ENCODE results near the gene DACH1.
A peak's percentile ranks its signal among the peaks of the same experiment; 100 is the strongest.

Gene DACH1

DNA sequence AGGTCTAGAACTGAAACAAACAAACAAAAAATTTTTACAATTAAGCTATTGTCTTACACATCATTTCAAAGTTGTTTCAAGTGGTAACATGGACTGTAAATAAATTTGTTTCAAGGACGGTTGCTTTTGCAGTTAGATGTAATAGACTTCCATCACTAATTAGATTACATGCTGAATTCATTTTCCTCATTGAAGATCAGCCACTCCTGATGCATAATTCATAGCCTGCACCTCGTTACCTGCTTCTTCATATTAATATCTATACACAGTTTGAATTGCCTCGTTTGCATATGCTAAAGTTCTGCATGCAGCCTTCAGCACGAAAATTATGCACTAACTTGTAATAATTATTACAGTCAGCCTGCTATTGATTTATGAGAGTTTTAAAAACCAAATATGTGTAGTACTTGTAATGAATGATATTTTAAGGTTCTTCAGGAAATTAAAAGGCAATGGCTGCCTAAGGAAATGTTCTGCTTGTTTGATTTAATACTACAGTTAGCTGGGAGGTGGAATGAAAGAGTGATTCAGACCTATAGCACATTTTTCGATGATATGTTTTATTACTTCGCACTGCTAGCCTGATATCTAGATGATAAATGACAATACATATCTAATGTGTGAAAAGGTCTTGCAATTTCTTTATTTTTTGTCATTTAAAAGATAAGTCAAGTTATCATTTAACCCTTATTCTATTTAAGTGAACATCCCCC is 184.9 kb downstream of the DACH1 start:
- H3K4me3 ChIP-seq: no peak overlapping the region
- TF ChIP-seq FOXP2 (optimal IDR thresholded peaks at IDR 0.05; ENCODE audit: control extremely low read depth, extremely low read length, insufficient read depth) (no peak), POLR2AphosphoS5 (IDR thresholded peaks at IDR 0.05; ENCODE audit: borderline replicate concordance, low read depth, low read length) (no peak), EZH2 (IDR thresholded peaks at IDR 0.05) (no peak)
- no peaks in the 10 kb centered on the region for H3K36me3 ChIP-seq (ENCODE audit: insufficient read depth, low read length)
- no peak overlapping the region for H3K9ac ChIP-seq (ENCODE audit: insufficient read length)
- no peak overlapping the region for H3K27ac ChIP-seq
- no peak for DNase-seq (ENCODE audit: low read depth, low spot score)
- no peaks in the 10 kb centered on the region for H3K9me3 ChIP-seq (ENCODE audit: low read depth, low read length)

GRCh38 chr13:71677124-71677523 is 189.9 kb downstream of the DACH1 start:
- Histone ChIP-seq H3K9ac (ENCODE audit: insufficient read length) (no peak overlapping the region), H3K4me3 (no peak overlapping the region), H3K9me3 (ENCODE audit: low read depth, low read length) (no peaks in the 10 kb centered on the region), H3K36me3 (ENCODE audit: insufficient read depth, low read length) (no peaks in the 10 kb centered on the region), H3K27ac (no peak overlapping the region)
- TF ChIP-seq FOXP2 (optimal IDR thresholded peaks at IDR 0.05; ENCODE audit: control extremely low read depth, extremely low read length, insufficient read depth) (no peak), EZH2 (IDR thresholded peaks at IDR 0.05) (no peak), POLR2AphosphoS5 (IDR thresholded peaks at IDR 0.05; ENCODE audit: borderline replicate concordance, low read depth, low read length) (no peak)
- DNase-seq (ENCODE audit: low read depth, low spot score): peak; percentile 8

DNA sequence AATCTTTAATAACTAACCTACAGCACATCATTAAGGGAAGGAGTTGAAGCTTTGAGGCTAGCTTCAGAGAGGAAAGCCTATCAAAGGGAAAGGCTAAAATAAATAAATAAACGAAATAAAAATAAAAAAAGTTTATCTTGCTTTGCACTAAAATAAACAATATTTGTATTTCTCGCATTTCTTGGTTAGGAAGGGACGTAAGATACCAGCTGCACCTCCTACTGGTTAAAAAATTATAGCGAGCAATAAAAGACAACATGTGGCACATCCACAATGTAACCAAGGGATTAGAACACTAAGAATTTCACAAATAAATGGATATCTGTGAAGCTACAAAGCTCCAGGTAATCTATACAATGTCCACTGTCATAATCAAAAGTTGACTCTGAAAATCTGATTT is 194.5 kb downstream of the DACH1 start:
- Histone ChIP-seq H3K27ac (no peak overlapping the region), H3K4me3 (no peak overlapping the region), H3K9ac (ENCODE audit: insufficient read length) (no peak overlapping the region), H3K9me3 (ENCODE audit: low read depth, low read length) (no peaks in the 10 kb centered on the region), H3K36me3 (ENCODE audit: insufficient read depth, low read length) (no peaks in the 10 kb centered on the region)
- TF ChIP-seq FOXP2 (optimal IDR thresholded peaks at IDR 0.05; ENCODE audit: control extremely low read depth, extremely low read length, insufficient read depth) (no peak), EZH2 (IDR thresholded peaks at IDR 0.05) (no peak), POLR2AphosphoS5 (IDR thresholded peaks at IDR 0.05; ENCODE audit: borderline replicate concordance, low read depth, low read length) (no peak)
- DNase-seq (ENCODE audit: low read depth, low spot score): no peak

DNA sequence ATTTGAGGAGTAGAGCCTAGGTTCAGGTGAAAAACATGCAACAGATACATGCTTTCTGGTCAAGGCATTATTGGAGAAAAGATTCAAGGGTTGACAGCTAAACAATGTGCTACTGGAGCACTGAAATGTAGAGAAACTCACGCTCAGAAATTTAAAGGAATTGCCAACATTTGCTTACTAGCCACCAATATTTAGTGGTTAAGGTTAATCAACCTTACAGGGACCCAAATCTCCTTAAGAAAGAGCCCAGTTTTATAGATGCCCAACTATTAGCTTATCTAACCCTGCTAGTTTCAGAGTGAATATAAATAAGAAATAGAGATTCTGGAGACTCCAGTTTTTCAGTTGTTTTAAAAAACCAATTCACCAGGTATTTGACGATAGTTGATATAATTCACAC is 203.6 kb downstream of the DACH1 start:
- H3K4me3 ChIP-seq: no peak overlapping the region
- DNase-seq (ENCODE audit: low read depth, low spot score): no peak
- TF ChIP-seq POLR2AphosphoS5 (IDR thresholded peaks at IDR 0.05; ENCODE audit: borderline replicate concordance, low read depth, low read length): no peak
- TF ChIP-seq EZH2 (IDR thresholded peaks at IDR 0.05): no peak
- no peak for TF ChIP-seq FOXP2 (optimal IDR thresholded peaks at IDR 0.05; ENCODE audit: control extremely low read depth, extremely low read length, insufficient read depth)

DNA sequence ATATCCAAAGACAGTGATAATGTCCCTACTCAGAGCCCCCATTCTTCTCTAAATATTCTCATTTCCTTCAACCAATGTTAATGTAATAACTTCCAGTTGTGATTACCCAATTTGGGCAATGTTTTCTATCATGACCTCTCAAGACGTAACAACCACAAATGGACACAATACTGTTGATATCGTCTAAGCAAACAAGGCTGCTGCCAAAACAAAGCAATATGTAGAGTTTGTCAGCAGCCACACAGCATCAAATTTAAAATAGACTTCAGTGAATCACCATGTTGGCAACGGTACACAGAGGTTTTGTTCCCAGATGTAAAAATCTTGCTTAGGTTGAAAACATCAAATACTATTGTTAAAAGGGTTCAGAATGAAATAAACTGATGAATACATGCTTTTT is 205.1 kb downstream of the DACH1 start:
- DNase-seq (ENCODE audit: low read depth, low spot score): no peak
- H3K4me3 ChIP-seq: no peak overlapping the region
- no peaks in the 10 kb centered on the region for H3K9me3 ChIP-seq (ENCODE audit: low read depth, low read length)
- no peak overlapping the region for H3K27ac ChIP-seq
- no peak for TF ChIP-seq FOXP2 (optimal IDR thresholded peaks at IDR 0.05; ENCODE audit: control extremely low read depth, extremely low read length, insufficient read depth)
- TF ChIP-seq EZH2 (IDR thresholded peaks at IDR 0.05): no peak
- no peak for TF ChIP-seq POLR2AphosphoS5 (IDR thresholded peaks at IDR 0.05; ENCODE audit: borderline replicate concordance, low read depth, low read length)
- no peaks in the 10 kb centered on the region for H3K36me3 ChIP-seq (ENCODE audit: insufficient read depth, low read length)
- H3K9ac ChIP-seq (ENCODE audit: insufficient read length): no peak overlapping the region

More for the DNA sequence above, 203.6 kb downstream of the DACH1 start:
- H3K27ac ChIP-seq: no peak overlapping the region
- no peaks in the 10 kb centered on the region for H3K36me3 ChIP-seq (ENCODE audit: insufficient read depth, low read length)
- no peaks in the 10 kb centered on the region for H3K9me3 ChIP-seq (ENCODE audit: low read depth, low read length)
- H3K9ac ChIP-seq (ENCODE audit: insufficient read length): no peak overlapping the region

DNA sequence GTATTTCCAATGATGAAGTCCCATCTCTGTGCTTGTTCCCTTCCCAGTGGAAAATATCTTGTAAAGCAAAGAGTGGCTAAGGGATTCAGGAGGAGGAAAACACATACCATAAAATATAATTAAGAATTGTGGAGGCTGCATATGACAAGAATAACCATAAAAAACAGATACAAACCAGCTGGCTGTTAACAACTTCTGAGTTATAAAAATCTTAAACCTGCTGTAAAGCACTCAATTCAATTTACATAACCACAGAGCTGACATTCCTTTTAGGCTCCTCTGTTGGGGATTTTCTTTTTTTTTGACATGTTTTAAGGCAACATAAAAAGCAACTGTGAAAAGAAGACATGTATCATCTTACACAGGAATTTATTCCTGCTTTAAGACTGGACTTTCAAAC is 207.6 kb downstream of the DACH1 start:
- Histone ChIP-seq H3K4me3 (no peak overlapping the region), H3K36me3 (ENCODE audit: insufficient read depth, low read length) (no peaks in the 10 kb centered on the region), H3K9ac (ENCODE audit: insufficient read length) (no peak overlapping the region), H3K9me3 (ENCODE audit: low read depth, low read length) (no peaks in the 10 kb centered on the region), H3K27ac (no peak overlapping the region)
- TF ChIP-seq FOXP2 (optimal IDR thresholded peaks at IDR 0.05; ENCODE audit: control extremely low read depth, extremely low read length, insufficient read depth): no peak
- TF ChIP-seq EZH2 (IDR thresholded peaks at IDR 0.05): no peak
- no peak; the same call in 1 of the 2 replicates for TF ChIP-seq POLR2AphosphoS5 (IDR thresholded peaks at IDR 0.05; ENCODE audit: borderline replicate concordance, low read depth, low read length)
- DNase-seq (ENCODE audit: low read depth, low spot score): peak; percentile 14

- Histone ChIP-seq H3K27ac (no peak overlapping the region), H3K9ac (ENCODE audit: insufficient read length) (no peak overlapping the region), H3K9me3 (ENCODE audit: low read depth, low read length) (no peaks in the 10 kb centered on the region), H3K4me3 (no peak overlapping the region), H3K36me3 (ENCODE audit: insufficient read depth, low read length) (no peaks in the 10 kb centered on the region)
- TF ChIP-seq EZH2 (IDR thresholded peaks at IDR 0.05) (no peak), FOXP2 (optimal IDR thresholded peaks at IDR 0.05; ENCODE audit: control extremely low read depth, extremely low read length, insufficient read depth) (no peak), POLR2AphosphoS5 (IDR thresholded peaks at IDR 0.05; ENCODE audit: borderline replicate concordance, low read depth, low read length) (no peak)
- DNase-seq (ENCODE audit: low read depth, low spot score): no peak
Measured at GRCh38 chr13:71645467-71645866, 221.5 kb downstream of the DACH1 start.

DNA sequence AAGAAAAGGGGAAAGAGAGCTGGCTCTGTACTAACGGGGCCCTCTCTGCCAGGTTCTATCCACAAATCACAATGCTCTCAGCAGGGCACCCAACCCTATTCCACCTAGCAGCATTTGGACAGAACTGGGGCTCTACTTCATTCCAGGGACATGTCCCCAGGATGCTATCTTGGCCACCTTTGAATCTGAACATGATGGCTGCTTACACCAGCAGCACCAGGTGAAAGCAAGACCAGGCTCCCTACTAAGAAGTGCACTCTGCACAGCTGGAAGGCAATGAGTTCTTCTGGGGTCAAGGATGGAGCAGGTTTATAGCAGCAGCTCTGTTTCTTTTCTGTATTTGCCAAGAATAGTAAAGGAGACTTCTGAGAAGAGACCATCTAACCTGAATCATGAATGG is 222.4 kb downstream of the DACH1 start:
- TF ChIP-seq FOXP2 (optimal IDR thresholded peaks at IDR 0.05; ENCODE audit: control extremely low read depth, extremely low read length, insufficient read depth) (no peak), POLR2AphosphoS5 (IDR thresholded peaks at IDR 0.05; ENCODE audit: borderline replicate concordance, low read depth, low read length) (no peak), EZH2 (IDR thresholded peaks at IDR 0.05) (no peak)
- Histone ChIP-seq H3K9ac (ENCODE audit: insufficient read length) (no peak overlapping the region), H3K4me3 (no peak overlapping the region), H3K27ac (no peak overlapping the region), H3K36me3 (ENCODE audit: insufficient read depth, low read length) (no peaks in the 10 kb centered on the region), H3K9me3 (ENCODE audit: low read depth, low read length) (no peaks in the 10 kb centered on the region)
- no peak for DNase-seq (ENCODE audit: low read depth, low spot score)

DNA sequence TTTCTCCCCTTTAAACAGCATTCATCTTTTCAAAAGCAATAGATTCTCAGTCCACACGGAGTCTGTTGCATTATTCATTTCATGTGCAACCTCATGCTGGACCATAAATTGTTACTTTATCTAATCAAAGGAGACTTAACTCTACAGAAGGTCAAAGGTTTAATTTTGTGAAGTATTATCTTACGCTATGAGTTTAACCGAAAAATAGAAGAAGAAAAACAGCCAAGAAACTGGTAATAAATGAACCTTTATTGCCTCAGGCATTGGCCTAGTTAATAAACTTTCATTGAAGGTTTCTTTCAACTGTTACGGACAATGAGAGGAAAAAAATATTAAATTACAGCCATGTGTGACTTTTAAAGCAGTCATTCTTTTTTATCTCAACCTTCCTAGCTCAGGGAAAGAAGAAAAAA is 223.6 kb downstream of the DACH1 start:
- no peak overlapping the region for H3K4me3 ChIP-seq
- no peaks in the 10 kb centered on the region for H3K36me3 ChIP-seq (ENCODE audit: insufficient read depth, low read length)
- H3K9ac ChIP-seq (ENCODE audit: insufficient read length): no peak overlapping the region
- no peak for DNase-seq (ENCODE audit: low read depth, low spot score)
- H3K27ac ChIP-seq: no peak overlapping the region
- TF ChIP-seq EZH2 (IDR thresholded peaks at IDR 0.05) (no peak), POLR2AphosphoS5 (IDR thresholded peaks at IDR 0.05; ENCODE audit: borderline replicate concordance, low read depth, low read length) (no peak), FOXP2 (optimal IDR thresholded peaks at IDR 0.05; ENCODE audit: control extremely low read depth, extremely low read length, insufficient read depth) (no peak)
- no peaks in the 10 kb centered on the region for H3K9me3 ChIP-seq (ENCODE audit: low read depth, low read length)
